WTC11 (cell line): ENCODE data around the gene ATG7. TPM values are rescaled to one million over a fixed set of nuclear protein-coding genes. Genes with fewer than 3 reads are reported as not detected.

Experiments
- ATAC-seq: fragments of 200-7000 bp; cut with Tn5 transposase; 2 replicates; pipeline ENCODE4 v1.10.0; 2021; ENCODE audit warnings: mild to moderate bottlenecking, moderate library complexity
- CTCF ChIA-PET: fragments of 300-600 bp; sonication (Branson Sonifier 250); formaldehyde crosslinking; loops from one replicate; lab custom pipeline; 2021; ENCODE audit warnings: antibody characterized with exemption; lab: Charles Lee
- POLR2A ChIA-PET: fragments of 350-600 bp; sonication (Branson Sonifier 250); formaldehyde crosslinking; loops from one replicate; lab custom pipeline; 2021; ENCODE audit warnings: antibody characterized with exemption; lab: Charles Lee
- DNase-seq: peaks from one replicate; pipeline ENCODE4 v3.0.0; 2021; ENCODE audit warnings: low spot score
- H3K27ac Mint-ChIP-seq: 2 replicates; pipeline ENCODE4 v1.8.0; 2021; ENCODE audit warnings: mixed read lengths
- H3K27me3 Mint-ChIP-seq: 2 replicates; pipeline ENCODE4 v1.8.0; 2021; ENCODE audit warnings: low read depth, mild to moderate bottlenecking, moderate library complexity, mixed read lengths
- H3K36me3 Mint-ChIP-seq: 2 replicates; pipeline ENCODE4 v1.8.0; 2021; ENCODE audit warnings: mixed read lengths
- H3K4me1 Mint-ChIP-seq: 2 replicates; pipeline ENCODE4 v1.8.0; 2022; ENCODE audit warnings: mixed read lengths
- H3K4me3 Mint-ChIP-seq: 2 replicates; pipeline ENCODE4 v1.8.0; 2021; ENCODE audit warnings: mild to moderate bottlenecking, moderate library complexity, mixed read lengths
- H3K9me3 Mint-ChIP-seq: 2 replicates; pipeline ENCODE4 v1.8.0; 2021; ENCODE audit warnings: mixed read lengths
- FOXJ3 ChIP-seq: sonication (generic); formaldehyde crosslinking; IDR thresholded peaks from 2 replicates; pipeline ENCODE4 v1.9.0; 2021; ENCODE audit warnings: missing genetic modification reagents, mild to moderate bottlenecking, borderline replicate concordance
- FOXK1 ChIP-seq: sonication (generic); formaldehyde crosslinking; IDR thresholded peaks from 2 replicates; pipeline ENCODE4 v1.8.0; 2022; ENCODE audit warnings: mild to moderate bottlenecking, moderate library complexity, missing genetic modification reagents
- FOXP1 ChIP-seq: sonication (generic); formaldehyde crosslinking; IDR thresholded peaks from 2 replicates; pipeline ENCODE4 v1.8.0; 2022; ENCODE audit warnings: missing genetic modification reagents, mild to moderate bottlenecking, moderate library complexity, borderline replicate concordance
- GRHL2 ChIP-seq: fragments of 250-450 bp; sonication (Bioruptor Pico); IDR thresholded peaks from 2 replicates; pipeline ENCODE4 v1.8.0; 2022; ENCODE audit warnings: mild to moderate bottlenecking, moderate library complexity; ENCODE audit not compliant: insufficient replicate concordance, severe bottlenecking
- JUN ChIP-seq: sonication (generic); formaldehyde crosslinking; IDR thresholded peaks from 2 replicates; pipeline ENCODE4 v1.8.0; 2023; ENCODE audit warnings: mild to moderate bottlenecking, missing genetic modification reagents
- ZNF219 ChIP-seq: sonication (generic); formaldehyde crosslinking; IDR thresholded peaks from 2 replicates; pipeline ENCODE4 v1.8.0; 2023; ENCODE audit warnings: missing genetic modification reagents, mild to moderate bottlenecking, borderline replicate concordance
- ZNF263 ChIP-seq: sonication (generic); formaldehyde crosslinking; IDR thresholded peaks from 2 replicates; pipeline ENCODE4 v1.8.1; 2022; ENCODE audit warnings: low read depth, mild to moderate bottlenecking, moderate library complexity, missing genetic modification reagents
- ZNF396 ChIP-seq: fragments of 250-450 bp; sonication (Bioruptor Pico); IDR thresholded peaks from 2 replicates; pipeline ENCODE4 v1.8.0; 2021; ENCODE audit warnings: mild to moderate bottlenecking, moderate library complexity, borderline replicate concordance
- ZNF512 ChIP-seq: sonication (generic); formaldehyde crosslinking; IDR thresholded peaks from 2 replicates; pipeline ENCODE4 v1.8.1; 2022; ENCODE audit warnings: missing genetic modification reagents, borderline replicate concordance
- total RNA-seq: library from RNA; stranded (reverse); gene quantifications from 3 replicates; pipeline ENCODE4 v1.2.3, GENCODE V29; 2021
- TF ChIP-seq, protein P1 (sequence below): sonication (generic); formaldehyde crosslinking; IDR thresholded peaks from 2 replicates; pipeline ENCODE4 v1.8.1; 2023; ENCODE audit warnings: mild to moderate bottlenecking, missing genetic modification reagents, moderate library complexity
- TF ChIP-seq, protein P2 (sequence below): sonication (generic); formaldehyde crosslinking; IDR thresholded peaks from 2 replicates; pipeline ENCODE4 v1.8.0; 2022; ENCODE audit warnings: mild to moderate bottlenecking, missing genetic modification reagents
- TF ChIP-seq, protein P3 (sequence below): sonication (generic); formaldehyde crosslinking; IDR thresholded peaks from 2 replicates; pipeline ENCODE4 v1.8.0; 2023; ENCODE audit warnings: missing genetic modification reagents, mild to moderate bottlenecking, borderline replicate concordance

The ATG7 gene
- total RNA-seq, 1 experiment from 2014 or later, result 17.5 TPM

- DNase-seq, result no peak
- POLR2A ChIA-PET, result no interaction called here
- H3K4me1 Mint-ChIP-seq, result peaks cover 7% of the 10 kb centered on the region; the same call in 1 of the 2 replicates
- no peak overlapping the region for H3K4me3 Mint-ChIP-seq
- H3K27ac Mint-ChIP-seq, result no peak overlapping the region
- ATAC-seq, result no peak
- H3K36me3 Mint-ChIP-seq, result peaks cover 9% of the 10 kb centered on the region; the same call in 1 of the 2 replicates
- no peak for TF ChIP-seq ZNF512 (CRISPR knock-in tag)
- TF ChIP-seq GRHL2, result no peak
- H3K27me3 Mint-ChIP-seq, result no peaks in the 10 kb centered on the region
- CTCF ChIA-PET, result interaction anchor here (1.2 kb wide), 1 partner anchor 12 kb away, joined by 3 read pairs; no protein-coding TSS in a partner anchor
- H3K9me3 Mint-ChIP-seq, result no peaks in the 10 kb centered on the region
These were observed 50.7 kb downstream of the ATG7 start for GRCh38 chr3:11322931-11323330.

- Mint-ChIP-seq H3K4me3 (no peak overlapping the region), H3K27me3 (no peaks in the 10 kb centered on the region), H3K36me3 (peaks cover 6% of the 10 kb centered on the region; the same call in 1 of the 2 replicates), H3K9me3 (no peaks in the 10 kb centered on the region), H3K4me1 (peaks cover 7% of the 10 kb centered on the region; the same call in 1 of the 2 replicates), H3K27ac (no peak overlapping the region)
- ChIA-PET POLR2A (no interaction called here), CTCF (interaction anchor here (1.2 kb wide), 1 partner anchor 12 kb away, joined by 3 read pairs; no protein-coding TSS in a partner anchor)
- TF ChIP-seq ZNF512 (CRISPR knock-in tag), result no peak
- TF ChIP-seq ZNF396 (CRISPR knock-in tag), result no peak
- TF ChIP-seq ZNF219 (CRISPR knock-in tag), result no peak
- TF ChIP-seq, protein P1, sequence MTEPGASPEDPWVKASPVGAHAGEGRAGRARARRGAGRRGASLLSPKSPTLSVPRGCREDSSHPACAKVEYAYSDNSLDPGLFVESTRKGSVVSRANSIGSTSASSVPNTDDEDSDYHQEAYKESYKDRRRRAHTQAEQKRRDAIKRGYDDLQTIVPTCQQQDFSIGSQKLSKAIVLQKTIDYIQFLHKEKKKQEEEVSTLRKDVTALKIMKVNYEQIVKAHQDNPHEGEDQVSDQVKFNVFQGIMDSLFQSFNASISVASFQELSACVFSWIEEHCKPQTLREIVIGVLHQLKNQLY (CRISPR knock-in tag), result no peak
- ATAC-seq (no peak), DNase-seq (no peak)
These were observed 51.6 kb downstream of the ATG7 start for GRCh38 chr3:11323813-11324212.

DNA sequence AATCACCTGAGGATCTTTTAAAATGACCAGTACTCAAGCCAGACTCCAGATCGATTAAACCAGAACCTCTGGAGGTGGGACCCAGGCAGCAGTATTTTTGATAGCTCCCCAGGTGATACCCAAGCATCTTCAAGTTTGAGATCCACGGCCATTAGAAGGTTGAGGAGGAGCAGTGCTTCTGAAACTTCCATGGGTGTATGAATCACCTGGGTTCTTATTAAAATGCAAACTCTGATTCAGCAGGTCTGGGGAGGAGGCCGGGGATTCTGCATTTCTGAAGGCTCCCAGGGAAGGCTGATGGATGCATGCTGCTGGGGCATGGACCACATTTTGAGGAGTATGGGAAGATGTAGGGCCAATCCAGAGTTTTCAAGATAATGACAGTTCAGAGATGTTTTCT, 55.4 kb downstream of the ATG7 start:
- DNase-seq, result no peak
- H3K9me3 Mint-ChIP-seq, result no peaks in the 10 kb centered on the region
- no peak overlapping the region for H3K27ac Mint-ChIP-seq
- TF ChIP-seq, protein P2, sequence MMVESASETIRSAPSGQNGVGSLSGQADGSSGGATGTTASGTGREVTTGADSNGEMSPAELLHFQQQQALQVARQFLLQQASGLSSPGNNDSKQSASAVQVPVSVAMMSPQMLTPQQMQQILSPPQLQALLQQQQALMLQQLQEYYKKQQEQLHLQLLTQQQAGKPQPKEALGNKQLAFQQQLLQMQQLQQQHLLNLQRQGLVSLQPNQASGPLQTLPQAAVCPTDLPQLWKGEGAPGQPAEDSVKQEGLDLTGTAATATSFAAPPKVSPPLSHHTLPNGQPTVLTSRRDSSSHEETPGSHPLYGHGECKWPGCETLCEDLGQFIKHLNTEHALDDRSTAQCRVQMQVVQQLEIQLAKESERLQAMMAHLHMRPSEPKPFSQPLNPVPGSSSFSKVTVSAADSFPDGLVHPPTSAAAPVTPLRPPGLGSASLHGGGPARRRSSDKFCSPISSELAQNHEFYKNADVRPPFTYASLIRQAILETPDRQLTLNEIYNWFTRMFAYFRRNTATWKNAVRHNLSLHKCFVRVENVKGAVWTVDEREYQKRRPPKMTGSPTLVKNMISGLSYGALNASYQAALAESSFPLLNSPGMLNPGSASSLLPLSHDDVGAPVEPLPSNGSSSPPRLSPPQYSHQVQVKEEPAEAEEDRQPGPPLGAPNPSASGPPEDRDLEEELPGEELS (CRISPR knock-in tag), result no peak
- TF ChIP-seq FOXK1 (CRISPR knock-in tag) (no peak), JUN (CRISPR knock-in tag) (no peak), FOXP1 (CRISPR knock-in tag) (no peak), FOXJ3 (no peak), ZNF263 (CRISPR knock-in tag) (no peak)
- TF ChIP-seq, protein P3, sequence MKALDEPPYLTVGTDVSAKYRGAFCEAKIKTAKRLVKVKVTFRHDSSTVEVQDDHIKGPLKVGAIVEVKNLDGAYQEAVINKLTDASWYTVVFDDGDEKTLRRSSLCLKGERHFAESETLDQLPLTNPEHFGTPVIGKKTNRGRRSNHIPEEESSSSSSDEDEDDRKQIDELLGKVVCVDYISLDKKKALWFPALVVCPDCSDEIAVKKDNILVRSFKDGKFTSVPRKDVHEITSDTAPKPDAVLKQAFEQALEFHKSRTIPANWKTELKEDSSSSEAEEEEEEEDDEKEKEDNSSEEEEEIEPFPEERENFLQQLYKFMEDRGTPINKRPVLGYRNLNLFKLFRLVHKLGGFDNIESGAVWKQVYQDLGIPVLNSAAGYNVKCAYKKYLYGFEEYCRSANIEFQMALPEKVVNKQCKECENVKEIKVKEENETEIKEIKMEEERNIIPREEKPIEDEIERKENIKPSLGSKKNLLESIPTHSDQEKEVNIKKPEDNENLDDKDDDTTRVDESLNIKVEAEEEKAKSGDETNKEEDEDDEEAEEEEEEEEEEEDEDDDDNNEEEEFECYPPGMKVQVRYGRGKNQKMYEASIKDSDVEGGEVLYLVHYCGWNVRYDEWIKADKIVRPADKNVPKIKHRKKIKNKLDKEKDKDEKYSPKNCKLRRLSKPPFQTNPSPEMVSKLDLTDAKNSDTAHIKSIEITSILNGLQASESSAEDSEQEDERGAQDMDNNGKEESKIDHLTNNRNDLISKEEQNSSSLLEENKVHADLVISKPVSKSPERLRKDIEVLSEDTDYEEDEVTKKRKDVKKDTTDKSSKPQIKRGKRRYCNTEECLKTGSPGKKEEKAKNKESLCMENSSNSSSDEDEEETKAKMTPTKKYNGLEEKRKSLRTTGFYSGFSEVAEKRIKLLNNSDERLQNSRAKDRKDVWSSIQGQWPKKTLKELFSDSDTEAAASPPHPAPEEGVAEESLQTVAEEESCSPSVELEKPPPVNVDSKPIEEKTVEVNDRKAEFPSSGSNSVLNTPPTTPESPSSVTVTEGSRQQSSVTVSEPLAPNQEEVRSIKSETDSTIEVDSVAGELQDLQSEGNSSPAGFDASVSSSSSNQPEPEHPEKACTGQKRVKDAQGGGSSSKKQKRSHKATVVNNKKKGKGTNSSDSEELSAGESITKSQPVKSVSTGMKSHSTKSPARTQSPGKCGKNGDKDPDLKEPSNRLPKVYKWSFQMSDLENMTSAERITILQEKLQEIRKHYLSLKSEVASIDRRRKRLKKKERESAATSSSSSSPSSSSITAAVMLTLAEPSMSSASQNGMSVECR, result no peak
- no peak overlapping the region for H3K4me3 Mint-ChIP-seq
- CTCF ChIA-PET, result no interaction called here
- no peaks in the 10 kb centered on the region for H3K36me3 Mint-ChIP-seq
- no peaks in the 10 kb centered on the region for H3K27me3 Mint-ChIP-seq
- H3K4me1 Mint-ChIP-seq, result peaks cover 7% of the 10 kb centered on the region; the same call in 1 of the 2 replicates
- ATAC-seq, result no peak
- POLR2A ChIA-PET, result no interaction called here
